ENCODE measurements around the gene TROAP.
"Not testable (repeated sequence)": the region's sequence is repeated elsewhere in the genome, so short reads cannot be mapped to it uniquely, and the experiment has no call there.

Gene TROAP, protein sequence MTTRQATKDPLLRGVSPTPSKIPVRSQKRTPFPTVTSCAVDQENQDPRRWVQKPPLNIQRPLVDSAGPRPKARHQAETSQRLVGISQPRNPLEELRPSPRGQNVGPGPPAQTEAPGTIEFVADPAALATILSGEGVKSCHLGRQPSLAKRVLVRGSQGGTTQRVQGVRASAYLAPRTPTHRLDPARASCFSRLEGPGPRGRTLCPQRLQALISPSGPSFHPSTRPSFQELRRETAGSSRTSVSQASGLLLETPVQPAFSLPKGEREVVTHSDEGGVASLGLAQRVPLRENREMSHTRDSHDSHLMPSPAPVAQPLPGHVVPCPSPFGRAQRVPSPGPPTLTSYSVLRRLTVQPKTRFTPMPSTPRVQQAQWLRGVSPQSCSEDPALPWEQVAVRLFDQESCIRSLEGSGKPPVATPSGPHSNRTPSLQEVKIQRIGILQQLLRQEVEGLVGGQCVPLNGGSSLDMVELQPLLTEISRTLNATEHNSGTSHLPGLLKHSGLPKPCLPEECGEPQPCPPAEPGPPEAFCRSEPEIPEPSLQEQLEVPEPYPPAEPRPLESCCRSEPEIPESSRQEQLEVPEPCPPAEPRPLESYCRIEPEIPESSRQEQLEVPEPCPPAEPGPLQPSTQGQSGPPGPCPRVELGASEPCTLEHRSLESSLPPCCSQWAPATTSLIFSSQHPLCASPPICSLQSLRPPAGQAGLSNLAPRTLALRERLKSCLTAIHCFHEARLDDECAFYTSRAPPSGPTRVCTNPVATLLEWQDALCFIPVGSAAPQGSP

DNA sequence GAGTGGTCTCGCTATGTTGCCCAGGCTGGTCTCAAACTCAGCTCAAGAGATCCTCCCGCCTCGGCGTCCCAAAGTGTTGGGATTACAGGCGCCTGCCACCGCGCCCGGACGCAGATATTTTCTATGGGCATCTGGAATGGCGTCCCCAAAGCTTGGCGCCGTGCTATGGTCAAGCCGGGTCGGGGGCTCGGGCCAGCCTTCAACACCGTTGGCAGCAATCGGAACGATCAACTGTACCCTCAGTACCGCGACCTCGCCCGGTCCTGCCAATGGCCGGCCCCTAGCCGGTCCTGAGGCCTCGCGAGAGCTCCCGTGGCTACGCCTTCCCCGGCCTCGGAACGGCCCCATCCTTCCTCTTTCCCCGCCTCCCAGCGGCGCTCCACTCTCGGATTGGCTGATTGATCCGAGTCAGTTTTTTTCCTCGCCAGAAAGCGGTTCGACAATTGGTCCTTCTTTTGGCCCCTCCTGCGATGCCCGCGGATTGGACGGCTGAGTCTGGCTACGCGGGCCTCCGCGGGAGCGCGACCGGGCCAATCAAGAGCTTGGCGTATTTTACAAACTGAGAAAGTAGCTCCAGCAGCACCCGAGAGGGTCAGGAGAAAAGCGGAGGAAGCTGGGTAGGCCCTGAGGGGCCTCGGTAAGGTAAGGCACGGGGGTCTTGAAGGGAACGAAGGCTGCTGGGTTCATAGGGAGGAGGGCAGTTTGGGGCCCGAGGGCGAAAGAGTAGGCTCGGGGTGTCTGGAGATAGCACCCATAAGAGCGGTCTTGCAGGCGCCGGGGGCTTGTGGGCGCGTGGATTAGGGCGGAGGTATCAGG is at the start of gene TROAP:
TSS of gene TROAP (plus strand) at position 548 of the 816 bp plus-strand sequence. CDS start 354 bp downstream, outside the sequence.
- peak; percentile 95 for DNase-seq (ENCODE audit: low read depth, low spot score)

GRCh38 chr12:49273726-49274395 is 49.2 kb upstream of the TROAP start:
- DNase-seq (ENCODE audit: low read depth, low spot score): no peak

DNA sequence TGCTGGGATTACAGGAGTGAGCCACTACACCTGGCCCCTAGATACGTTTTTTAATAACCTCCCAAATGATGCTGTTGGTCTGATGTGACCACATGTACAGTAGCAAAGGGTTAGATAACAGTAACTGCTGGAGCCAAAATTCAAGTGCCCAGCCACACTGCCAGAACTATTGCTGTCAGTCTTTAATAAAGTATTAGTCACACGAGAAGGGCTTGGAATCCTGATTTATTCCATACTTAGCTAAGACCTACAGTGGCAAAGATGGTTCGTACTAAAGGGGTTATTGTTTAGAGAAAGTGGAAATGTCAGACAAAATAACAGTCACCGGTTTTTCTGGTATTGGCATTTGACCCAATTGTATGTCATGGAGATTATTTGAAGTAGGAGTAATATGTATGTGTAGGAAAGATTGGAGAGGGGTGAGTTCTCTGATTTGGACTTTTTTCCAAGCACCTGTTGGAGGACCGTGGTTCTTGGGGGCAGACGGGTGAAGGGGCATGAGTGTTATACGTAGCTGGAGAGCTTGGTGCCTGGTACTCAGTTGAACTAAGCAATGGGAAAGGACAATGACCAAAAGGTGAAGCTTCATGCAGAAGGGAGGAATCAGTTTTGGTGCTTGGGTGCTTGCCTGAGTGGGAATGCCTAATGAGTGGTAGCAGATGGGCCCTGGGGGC is 48.5 kb upstream of the TROAP start:
- no peak for DNase-seq (ENCODE audit: low read depth, low spot score)

- DNase-seq (ENCODE audit: low read depth, low spot score): no peak
These were observed 46.5 kb upstream of the TROAP start for GRCh38 chr12:49276304-49277290.

DNA sequence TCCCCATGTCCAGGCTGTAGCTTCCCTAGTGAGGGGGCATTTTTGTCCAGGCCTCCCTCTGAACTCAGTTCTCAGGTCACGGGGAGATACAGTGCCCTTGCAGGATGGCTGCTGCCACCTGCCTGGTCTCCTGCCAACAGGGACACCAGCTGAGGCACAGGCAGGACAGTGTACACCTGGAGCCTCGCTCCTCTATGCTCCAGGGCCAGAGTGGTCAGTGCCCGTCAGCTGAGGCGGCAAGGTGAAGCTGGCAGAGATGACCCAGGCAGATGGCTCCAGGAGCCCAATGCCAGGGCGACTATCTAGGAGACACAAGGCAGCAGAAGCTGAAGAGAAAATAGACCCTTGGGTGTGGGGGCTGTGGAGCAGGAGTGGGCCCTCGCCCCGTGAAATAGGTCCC is 45.6 kb upstream of the TROAP start:
- no peak for DNase-seq (ENCODE audit: low read depth, low spot score)

DNA sequence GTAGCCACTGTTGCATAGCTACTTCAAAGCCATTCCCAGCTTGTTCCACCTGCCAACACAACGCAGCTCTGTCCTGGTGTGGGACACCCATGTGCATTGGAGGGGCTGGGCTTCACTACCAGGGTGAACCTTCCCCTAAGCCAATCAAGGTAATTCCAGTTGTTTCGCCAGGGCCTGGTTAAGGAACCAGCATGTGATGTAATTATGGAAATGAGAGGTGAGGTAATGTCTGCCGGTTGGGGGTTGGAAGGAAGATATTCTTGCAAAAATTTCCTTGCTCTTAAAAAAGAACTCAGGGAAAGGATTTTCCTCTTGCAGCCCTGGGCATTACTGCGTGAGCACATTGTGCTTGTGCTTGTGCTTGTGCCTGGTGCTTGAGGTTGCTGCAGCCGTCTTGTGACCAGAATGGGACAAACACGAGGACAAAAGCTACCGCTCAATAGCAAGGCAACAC is 43.3 kb upstream of the TROAP start:
- no peak for DNase-seq (ENCODE audit: low read depth, low spot score)

DNA sequence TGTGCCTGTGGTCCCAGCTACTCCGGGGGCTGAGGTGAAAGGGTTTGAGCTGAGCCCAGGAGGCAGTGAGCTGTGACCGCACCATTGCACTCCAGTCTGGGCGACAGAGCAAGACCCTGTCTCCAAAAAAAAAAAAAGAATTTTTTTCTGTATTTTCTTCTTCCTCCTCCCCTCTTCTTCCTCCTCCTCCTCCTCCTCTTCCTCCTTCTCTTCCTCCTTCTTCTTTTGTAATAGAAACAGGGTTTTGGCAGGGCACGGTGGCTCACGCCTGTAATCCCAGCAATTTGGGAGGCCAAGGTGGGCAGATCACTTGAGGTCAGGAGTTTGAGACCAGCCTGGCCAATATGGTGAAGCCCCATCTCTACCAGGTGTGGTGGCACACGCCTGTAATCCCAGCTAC is 42.5 kb upstream of the TROAP start:
- not testable (repeated sequence) for DNase-seq (ENCODE audit: low read depth, low spot score)

DNA sequence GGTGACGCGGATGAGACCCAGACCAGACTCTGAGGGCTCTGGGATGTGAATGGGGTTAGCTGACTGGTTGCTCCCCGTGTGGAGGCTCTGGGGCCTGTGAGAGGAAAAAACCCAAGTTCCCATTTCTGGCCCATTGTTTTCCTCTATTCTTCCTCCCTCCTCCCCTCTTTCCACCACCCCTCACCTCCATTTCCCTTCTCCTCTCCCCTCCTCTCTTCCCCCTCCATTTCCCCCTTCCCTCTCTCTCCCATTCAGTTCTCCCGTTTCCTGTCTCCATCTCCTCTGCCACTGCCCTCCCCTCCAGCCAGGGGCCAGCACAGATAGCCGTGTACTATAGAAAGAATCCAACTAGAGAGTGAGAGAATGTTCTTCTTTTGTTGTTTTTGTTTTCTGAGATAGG is 40.8 kb upstream of the TROAP start:
- DNase-seq (ENCODE audit: low read depth, low spot score): no peak

GRCh38 chr12:49282740-49283375 is 40.2 kb upstream of the TROAP start:
- DNase-seq (ENCODE audit: low read depth, low spot score): not testable (repeated sequence)

DNA sequence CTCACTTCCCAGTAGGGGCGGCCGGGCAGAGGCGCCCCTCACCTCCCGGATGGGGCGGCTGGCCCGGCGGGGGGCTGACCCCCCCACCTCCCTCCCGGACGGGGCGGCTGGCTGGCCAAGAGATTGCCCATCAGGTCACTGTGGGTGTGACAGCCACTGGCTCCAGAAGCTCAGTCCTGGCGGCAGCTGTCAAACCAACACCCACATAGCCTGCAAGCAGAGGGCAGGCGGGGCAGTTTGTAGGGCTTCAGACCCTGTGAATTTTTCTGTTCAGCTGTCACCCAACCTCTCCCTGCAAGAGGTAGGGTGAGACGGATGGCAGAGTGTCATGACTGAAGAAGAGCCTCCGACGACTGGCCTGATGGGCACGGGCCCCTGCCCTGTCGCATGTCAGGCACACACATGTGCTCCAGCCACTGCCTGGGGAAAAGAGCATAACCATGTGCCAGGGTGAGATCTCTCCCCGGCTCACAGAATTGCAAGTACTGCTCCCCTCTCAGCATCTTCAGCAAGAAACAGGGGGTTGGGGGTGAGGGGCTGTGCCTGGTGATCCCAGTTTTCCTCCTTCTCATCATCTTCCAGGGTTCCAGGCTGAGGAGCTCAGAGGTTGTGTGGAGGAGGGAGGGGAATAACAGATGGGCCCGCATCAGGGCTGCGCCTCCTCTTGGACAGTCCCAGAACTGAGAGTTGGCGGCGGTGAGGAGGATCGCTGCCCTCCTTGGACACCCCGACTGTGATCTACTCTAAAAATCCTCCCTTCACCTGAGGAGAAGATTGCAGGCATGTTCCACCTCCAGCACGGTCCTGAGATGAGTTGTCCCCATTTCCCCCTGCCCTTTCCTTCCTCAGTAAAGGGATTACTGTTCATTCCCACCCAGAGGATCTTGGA is 39.3 kb upstream of the TROAP start:
- DNase-seq (ENCODE audit: low read depth, low spot score): no peak

DNA sequence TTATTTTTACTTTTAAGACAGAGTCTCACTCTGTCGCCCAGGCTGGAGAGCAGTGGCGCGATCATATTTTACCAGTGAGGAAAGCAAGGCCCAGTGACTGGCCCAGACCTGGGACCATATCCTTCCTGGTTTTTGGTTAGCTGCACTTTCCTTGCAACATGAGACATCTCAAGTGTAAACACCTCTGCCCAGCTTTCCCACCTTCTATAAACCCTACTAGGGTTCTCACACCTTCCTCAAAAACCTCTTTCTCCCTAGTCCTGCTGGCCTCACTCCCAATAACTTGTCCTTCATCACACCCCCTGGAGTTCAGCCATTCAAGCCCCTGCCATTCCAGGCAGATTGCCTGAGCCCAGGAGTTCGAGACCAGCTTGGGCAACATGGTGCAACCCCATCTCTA is 38.4 kb upstream of the TROAP start:
- no peak for DNase-seq (ENCODE audit: low read depth, low spot score)

- no peak for DNase-seq (ENCODE audit: low read depth, low spot score)
These were observed 35.2 kb upstream of the TROAP start for GRCh38 chr12:49287876-49288275.

DNA sequence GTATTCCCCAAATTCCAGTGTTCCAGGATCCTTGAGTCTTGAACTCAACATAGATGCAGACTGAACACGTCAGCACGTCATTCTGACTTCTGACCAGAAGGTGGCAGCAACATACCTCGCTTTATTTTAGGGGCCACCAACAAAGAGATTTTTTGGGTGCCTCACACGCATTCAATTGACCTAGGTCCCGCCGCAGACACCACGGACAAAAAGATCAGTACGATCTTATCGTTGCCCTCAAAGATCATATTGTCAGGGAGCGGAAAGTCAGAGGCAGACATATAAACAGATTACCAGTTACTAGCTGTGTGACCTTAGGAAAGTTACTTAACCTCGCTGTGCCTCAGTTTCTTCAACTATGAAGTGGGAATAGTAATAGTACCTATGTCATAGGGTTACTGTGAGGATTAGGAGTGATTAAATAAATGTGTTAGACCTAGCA is 34.6 kb upstream of the TROAP start:
- DNase-seq (ENCODE audit: low read depth, low spot score): no peak

DNA sequence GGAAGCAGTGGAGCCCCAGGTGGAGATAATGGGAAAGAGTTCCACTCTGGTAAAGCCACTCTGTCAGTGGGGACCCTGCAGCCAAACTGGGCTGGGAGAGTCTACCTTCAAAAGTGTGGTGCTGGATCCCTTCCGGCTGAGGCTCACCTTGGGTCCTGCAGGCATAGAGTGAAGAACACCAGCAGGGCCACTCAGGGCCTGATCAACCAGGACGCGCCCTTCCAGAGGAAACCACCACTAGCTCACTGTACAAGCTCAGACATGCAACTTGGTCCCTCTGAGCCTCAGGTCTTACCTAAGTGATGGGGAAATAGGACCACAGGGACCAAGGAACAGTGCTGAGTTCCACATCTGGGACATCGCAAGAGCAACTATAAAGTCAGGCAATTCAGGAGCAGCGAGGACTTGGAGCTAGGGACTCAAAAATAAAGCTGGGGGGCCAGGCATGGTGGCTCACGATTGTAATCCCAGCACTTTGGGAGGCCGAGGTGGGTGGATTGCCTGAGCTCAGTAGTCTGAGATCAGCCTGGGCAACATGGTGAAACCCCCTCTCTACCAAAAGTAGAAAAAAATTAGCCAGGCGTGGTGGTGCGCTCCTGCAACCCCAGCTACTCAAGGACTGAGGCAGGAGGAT is 34.0 kb upstream of the TROAP start:
- no peak for DNase-seq (ENCODE audit: low read depth, low spot score)

DNA sequence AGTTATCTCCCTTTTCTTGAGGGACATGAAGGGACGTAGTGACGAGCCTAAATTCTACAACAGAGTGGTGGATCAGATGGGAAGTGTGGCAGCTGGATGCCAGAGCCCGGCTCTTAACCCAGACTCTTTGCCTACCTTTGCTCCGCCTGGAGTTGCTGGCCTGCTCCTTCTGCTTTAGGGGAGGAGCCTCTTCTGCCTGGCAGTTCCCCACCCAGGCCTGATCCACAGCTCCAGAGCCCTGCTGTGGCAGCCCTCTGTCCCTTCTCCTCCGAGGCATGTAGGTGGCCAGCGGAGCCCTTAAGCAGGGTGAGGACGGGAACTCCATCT is 30.4 kb upstream of the TROAP start:
- DNase-seq (ENCODE audit: low read depth, low spot score): no peak

- DNase-seq (ENCODE audit: low read depth, low spot score): no peak
These were observed 29.7 kb upstream of the TROAP start for GRCh38 chr12:49293056-49293956.

Data from smooth muscle cell of the brain vasculature (primary cell).